Panc1 (cell line): Measurements from ENCODE around the gene CTXND1.

Experiments
- CTCF ChIP-seq: fragments of 450-650 bp; IDR thresholded peaks from 2 replicates; pipeline ENCODE4 v1.5.1; 2017; ENCODE audit warnings: mild to moderate bottlenecking
- POLR2AphosphoS5 ChIP-seq: IDR thresholded peaks from 2 replicates; pipeline ENCODE4 v1.6.1; 2012; ENCODE audit warnings: mild to moderate bottlenecking, low read depth, low read length, moderate library complexity
- REST ChIP-seq, 2 experiments: IDR thresholded peaks; 2 replicates each; pipeline ENCODE4 v1.6.1; 2011 to 2012; ENCODE audit warnings: low read depth in 2 of 2, control low read depth in 1 of 2, low read length in 1 of 2, mild to moderate bottlenecking in 1 of 2, moderate library complexity in 1 of 2; ENCODE audit not compliant: insufficient read depth in 1 of 2
- SIN3A ChIP-seq: IDR thresholded peaks from 2 replicates; pipeline ENCODE4 v1.6.1; 2012; ENCODE audit warnings: low read depth, mild to moderate bottlenecking, low read length, moderate library complexity, borderline replicate concordance; ENCODE audit not compliant: insufficient read depth

- TF ChIP-seq CTCF: no peak
- TF ChIP-seq POLR2AphosphoS5: no peak
- no peak for TF ChIP-seq REST (IDR thresholded peaks at IDR 0.05; ENCODE audit: insufficient read depth in 1 of 2, low read depth in 2 of 2, low read length in 1 of 2)
- TF ChIP-seq SIN3A: no peak
These were observed 439 bp downstream of the CTXND1 start for GRCh38 chr15:80251428-80252120.
